Uterus (tissue), 4 donors: ENCODE measurements around the gene MBNL3. TPM values are rescaled to one million over a fixed set of nuclear protein-coding genes. Genes with fewer than 3 reads are reported as not detected.
A peak's percentile ranks its signal among the peaks of the same experiment; 100 is the strongest.

ENCODE experiments used
- DNase-seq, 2 donors: peaks; one replicate each; pipeline ENCODE4 v3.0.0-alpha.2; 2019 to 2020
- H3K27ac ChIP-seq, 2 donors: fragments of 200-600 bp; sonication (generic); 1 replicate in 1 of 2; 2 replicates in 1 of 2; pipeline ENCODE4 v1.5.1; 2016 to 2018
- H3K27me3 ChIP-seq, 2 donors: fragments of 200-600 bp; sonication (generic); one replicate each; pipeline ENCODE4 v1.5.1; 2018 to 2019; ENCODE audit warnings: control low read depth in 1 of 2
- H3K36me3 ChIP-seq, 2 donors: fragments of 200-600 bp; sonication (generic); one replicate each; pipeline ENCODE4 v1.5.1; 2019; ENCODE audit warnings: control low read depth in 1 of 2
- H3K4me1 ChIP-seq, 2 donors: fragments of 200-600 bp; sonication (generic); one replicate each; pipeline ENCODE4 v1.5.1; 2018 to 2019; ENCODE audit warnings: control low read depth in 1 of 2
- H3K4me3 ChIP-seq, 2 donors: fragments of 200-600 bp; sonication (generic); 1 replicate in 1 of 2; 2 replicates in 1 of 2; pipeline ENCODE4 v1.5.1; 2018 to 2019; ENCODE audit warnings: mild to moderate bottlenecking in 1 of 2
- H3K9me3 ChIP-seq, 2 donors: fragments of 200-600 bp; sonication (generic); one replicate each; pipeline ENCODE4 v1.5.1; 2019; ENCODE audit warnings: control low read depth in 1 of 2
- CTCF ChIP-seq, 4 experiments: fragments of 200-600 bp in 2 of 4; fragments of 450-650 bp in 2 of 4; sonication (generic) in 2 of 4; IDR thresholded peaks; one replicate each; pipeline ENCODE4 v1.5.1; 2016 to 2019; ENCODE audit warnings: antibody characterized with exemption in 4 of 4, mild to moderate bottlenecking in 2 of 4, moderate library complexity in 1 of 4
- POLR2A ChIP-seq, 2 donors: fragments of 450-650 bp; IDR thresholded peaks; one replicate each; pipeline ENCODE4 v1.6.1; 2016; ENCODE audit warnings: antibody characterized with exemption in 2 of 2, mild to moderate bottlenecking in 1 of 2, moderate library complexity in 1 of 2
- intact Hi-C: fragments of 100-400 bp; cut with DNase I; formaldehyde crosslinking; loops from one replicate; pipeline ENCODE4 v1.15.1; 2023; ENCODE audit warnings: low total_unique reads
- total RNA-seq, 4 donors: library from RNA; depleted of rRNA in 3 of 4; stranded (reverse); fragments of >200 nt in 3 of 4; gene quantifications; one replicate each; pipeline versions ENCODE4 v1.1.0 to v1.2.4, GENCODE V29; 2014 to 2023
- donor health status: DM: yes; HTN: yes; CAD: no.

MBNL3 gene
- total RNA-seq, 4 donors from 2014 or later: 13.2 to 90.2 (median 32.3) TPM

DNA sequence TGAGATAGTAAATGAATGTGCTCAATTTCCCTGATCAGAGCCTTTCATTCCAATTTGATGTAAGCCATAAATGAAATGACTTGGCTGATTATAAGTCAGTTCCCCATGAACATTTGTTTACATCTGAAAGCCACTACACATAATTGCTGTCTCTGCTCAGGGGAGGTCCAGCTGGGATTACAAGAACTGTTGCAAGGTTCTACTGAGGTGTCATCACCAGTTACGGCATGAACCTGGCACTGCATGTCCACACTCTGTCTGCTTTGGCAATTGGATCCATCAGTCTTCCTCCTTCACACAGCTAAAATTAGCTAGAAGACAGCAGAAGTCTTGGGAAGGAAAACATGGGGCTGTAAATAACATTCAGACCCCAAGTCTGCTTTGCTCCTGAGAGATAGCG lies 12.8 kb upstream of the MBNL3 start:
- intact Hi-C loops: no loop called here
- H3K36me3 ChIP-seq: no peaks in the 10 kb centered on the region
- no peak for DNase-seq
- H3K4me1 ChIP-seq: no peaks in the 10 kb centered on the region
- no peaks in the 10 kb centered on the region for H3K9me3 ChIP-seq
- no peak overlapping the region for H3K27ac ChIP-seq
- peaks cover 0 to 3% of the 10 kb centered on the region in 2 donors for H3K27me3 ChIP-seq
- H3K4me3 ChIP-seq: no peak overlapping the region
- TF ChIP-seq POLR2A (IDR thresholded peaks at IDR 0.05): no peak
- no peak for TF ChIP-seq CTCF (IDR thresholded peaks at IDR 0.05)

DNA sequence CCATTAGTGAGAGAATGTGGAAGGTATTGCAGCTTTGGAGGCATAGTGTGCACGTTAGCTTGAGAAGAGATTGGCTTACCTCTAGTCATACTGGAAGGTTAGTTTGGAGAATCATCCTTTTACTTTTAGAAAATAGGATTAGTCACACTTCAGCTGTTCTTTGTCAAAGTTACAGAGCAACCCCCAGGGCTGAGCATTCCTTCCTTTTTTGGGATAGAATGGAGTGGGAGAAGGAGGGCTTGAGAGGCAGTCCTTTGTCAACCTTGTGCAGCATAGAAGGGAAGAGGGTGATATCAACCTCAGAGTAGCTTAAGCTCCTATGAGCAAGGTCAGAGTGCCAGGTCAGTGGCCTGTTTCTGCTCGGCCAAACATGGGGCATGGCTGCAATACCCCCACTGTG lies 8.6 kb upstream of the MBNL3 start:
- no peak overlapping the region for H3K4me3 ChIP-seq
- H3K27me3 ChIP-seq: peaks cover 0 to 3% of the 10 kb centered on the region in 2 donors
- no peaks in the 10 kb centered on the region for H3K9me3 ChIP-seq
- DNase-seq: no peak
- H3K27ac ChIP-seq: no peak overlapping the region
- no peak for TF ChIP-seq CTCF (IDR thresholded peaks at IDR 0.05)
- intact Hi-C loops: no loop called here
- H3K4me1 ChIP-seq: no peaks in the 10 kb centered on the region
- H3K36me3 ChIP-seq: no peaks in the 10 kb centered on the region

- no peaks in the 10 kb centered on the region for H3K9me3 ChIP-seq
- intact Hi-C loops: no loop called here
- no peaks in the 10 kb centered on the region for H3K36me3 ChIP-seq
- no peak overlapping the region for H3K27ac ChIP-seq
- TF ChIP-seq POLR2A (IDR thresholded peaks at IDR 0.05) (no peak), CTCF (IDR thresholded peaks at IDR 0.05) (no peak)
- H3K4me1 ChIP-seq: no peaks in the 10 kb centered on the region
- H3K4me3 ChIP-seq: no peak overlapping the region
- H3K27me3 ChIP-seq: no peaks in the 10 kb centered on the region
- DNase-seq: no peak
Observed at GRCh38 chrX:132493095-132493494, 4.3 kb upstream of the MBNL3 start.

- Histone ChIP-seq H3K4me1 (no peaks in the 10 kb centered on the region), H3K9me3 (no peaks in the 10 kb centered on the region), H3K27ac (no peak overlapping the region), H3K36me3 (no peaks in the 10 kb centered on the region), H3K27me3 (no peaks in the 10 kb centered on the region), H3K4me3 (no peak overlapping the region)
- intact Hi-C loops: no loop called here
- TF ChIP-seq POLR2A (IDR thresholded peaks at IDR 0.05) (no peak), CTCF (IDR thresholded peaks at IDR 0.05) (no peak)
- DNase-seq: no peak
Observed at GRCh38 chrX:132491191-132491590, 2.4 kb upstream of the MBNL3 start.

DNA sequence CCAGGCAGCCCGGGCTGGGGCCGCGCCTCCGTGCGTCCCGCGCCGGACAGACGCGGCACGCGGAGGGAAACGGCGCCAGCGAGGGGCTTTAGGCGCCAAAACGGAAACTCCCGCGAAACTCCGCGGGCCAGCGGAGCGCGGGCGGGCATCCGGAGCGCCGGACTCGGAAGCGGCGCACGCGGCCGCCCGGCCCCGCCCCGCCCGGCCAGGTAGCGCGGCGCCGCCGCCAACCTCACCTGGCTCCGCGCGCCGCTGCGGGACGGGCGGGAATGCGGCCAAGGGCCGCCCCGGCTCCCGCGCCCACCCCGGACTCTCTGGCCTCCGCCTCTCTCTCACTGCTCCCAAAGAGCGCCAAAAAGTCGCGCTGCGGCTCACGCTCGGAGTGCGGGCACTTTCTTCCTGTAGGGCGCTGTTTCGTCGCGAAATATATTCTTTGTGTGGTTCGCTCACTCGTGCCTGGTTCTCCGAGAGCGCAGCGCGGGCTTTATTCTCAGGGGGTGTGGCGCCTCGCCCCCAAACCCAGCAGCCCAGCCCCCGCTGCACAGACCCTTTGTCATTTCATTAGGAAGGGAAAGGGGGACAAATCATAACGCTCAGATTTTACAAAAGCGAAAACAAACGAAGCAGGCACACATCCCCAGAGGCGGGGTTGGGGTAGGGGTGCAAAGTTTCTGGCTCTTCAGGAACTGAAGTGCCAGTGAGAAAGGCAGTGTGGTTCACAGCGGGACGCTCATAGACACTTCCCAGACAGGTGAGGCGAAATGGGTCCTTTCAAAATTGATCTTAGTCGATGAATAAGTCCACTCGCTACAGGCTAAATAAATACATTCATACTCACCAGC lies 961 bp upstream of the MBNL3 start:
- intact Hi-C loops: no loop called here

More for the DNA sequence above, 961 bp upstream of the MBNL3 start:
- H3K27ac ChIP-seq: peak overlapping the region; percentile 88 to 96
- H3K4me3 ChIP-seq: peak overlapping the region; percentile 49 to 67
- H3K4me1 ChIP-seq: no peaks in the 10 kb centered on the region
- no peaks in the 10 kb centered on the region for H3K27me3 ChIP-seq
- TF ChIP-seq CTCF (IDR thresholded peaks at IDR 0.05): no peak
- TF ChIP-seq POLR2A (IDR thresholded peaks at IDR 0.05): no peak
- no peaks in the 10 kb centered on the region for H3K9me3 ChIP-seq
- H3K36me3 ChIP-seq: no peaks in the 10 kb centered on the region
- DNase-seq: peak; percentile 29 to 33
